Heart left ventricle (tissue), 16 donors: ENCODE measurements around the gene MPST. TPM values are rescaled to one million over a fixed set of nuclear protein-coding genes. Genes with fewer than 3 reads are reported as not detected.

Experiments
- ATAC-seq, 4 donors: fragments of 200-7000 bp; cut with Tn5 transposase; one replicate each; pipeline ENCODE4 v1.9.1; 2020 to 2022; ENCODE audit warnings: moderate library complexity in 4 of 4, mild to moderate bottlenecking in 3 of 4, moderate number of reproducible peaks in 1 of 4
- DNase-seq, 5 donors: peaks; one replicate each; pipeline ENCODE4 v3.0.0-alpha.2; 2020
- H3K27ac ChIP-seq, 12 donors: fragments of 200-600 bp; sonication (generic) in 4 of 12; one replicate each; pipeline versions ENCODE4 v1.5.0 to v1.8.0; 2016 to 2022; ENCODE audit warnings: mild to moderate bottlenecking in 2 of 12
- H3K27me3 ChIP-seq, 9 donors: fragments of 200-600 bp; sonication (generic) in 2 of 9; one replicate each; pipeline versions ENCODE4 v1.5.1 to v1.8.0; 2016 to 2022; ENCODE audit warnings: mild to moderate bottlenecking in 3 of 9
- H3K36me3 ChIP-seq, 9 donors: fragments of 200-600 bp; sonication (generic) in 2 of 9; one replicate each; pipeline versions ENCODE4 v1.5.0 to v1.8.0; 2018 to 2022; ENCODE audit warnings: mild to moderate bottlenecking in 2 of 9
- H3K4me1 ChIP-seq, 12 donors: fragments of 200-600 bp; sonication (generic) in 4 of 12; one replicate each; pipeline versions ENCODE4 v1.5.0 to v1.8.0; 2016 to 2022; ENCODE audit warnings: mild to moderate bottlenecking in 3 of 12
- H3K4me3 ChIP-seq, 12 donors: fragments of 200-600 bp; sonication (generic) in 4 of 12; one replicate each; pipeline versions ENCODE4 v1.5.0 to v1.8.0; 2017 to 2022; ENCODE audit warnings: mild to moderate bottlenecking in 9 of 12, moderate library complexity in 4 of 12
- H3K9me3 ChIP-seq, 12 donors: fragments of 200-600 bp; sonication (generic) in 4 of 12; one replicate each; pipeline versions ENCODE4 v1.5.0 to v1.8.0; 2016 to 2022; ENCODE audit warnings: mild to moderate bottlenecking in 1 of 12
- POLR2A ChIP-seq, 2 donors: fragments of 450-650 bp; IDR thresholded peaks; one replicate each; pipeline ENCODE4 v1.6.1; 2017; ENCODE audit warnings: antibody characterized with exemption in 2 of 2, mild to moderate bottlenecking in 2 of 2, moderate library complexity in 2 of 2
- WGBS, 4 donors: extraction: QIAGEN DNeasy Blood & Tissue Kit in 2 of 4; methylation state at CpG; one replicate each; pipeline versions ENCODE4 v1.1.5 to v1.1.7; 2013 to 2018; 5-methylcytosine and 5-hydroxymethylcytosine counted together
- intact Hi-C, 10 donors: fragments of 100-400 bp; cut with DNase I; formaldehyde crosslinking; loops; one replicate each; pipeline versions ENCODE4 v1.11.1 to v1.14.2; 2022
- long read RNA-seq, 3 donors: library from polyadenylated mRNA; unstranded; transcript quantifications; one replicate each; pipeline ENCODE4 v2.0.0, GENCODE V29; 2020 to 2021
- polyA plus RNA-seq, 2 donors: library from polyadenylated mRNA; stranded (reverse); fragments of 200-250 nt; gene quantifications; one replicate each; pipeline ENCODE4 v1.2.3, GENCODE V29; 2013
- total RNA-seq, 9 donors: library from RNA; depleted of rRNA in 2 of 9; stranded (reverse); fragments of >200 nt in 2 of 9; fragmentation: NEBNext Ultra II Directional in 3 of 9; extraction: Animal tissue kit (Norgen Biotek cat#: 25700) in 3 of 9; gene quantifications; one replicate each; pipeline versions ENCODE4 v1.1.0 to v1.2.4, GENCODE V29; 2016 to 2023
- TF ChIP-seq, protein P1 (sequence below), 12 donors: fragments of 200-600 bp; sonication (generic) in 4 of 12; IDR thresholded peaks; one replicate each; pipeline versions ENCODE4 v1.5.0 to v1.8.0; 2018 to 2022; ENCODE audit warnings: antibody characterized with exemption in 12 of 12, mild to moderate bottlenecking in 5 of 12
- donor health status: ischemic (EF 13 %, LVEDD 7.1; RV severe dilation, severe dysfunction).
- donor health status: healthy with polysubstance abuse.
- donor health status: DM: no; HTN: yes; CAD: no.
- donor health status: DM: no; HTN: no; CAD: no.
- donor health status: ischemic (EF 25% LVEDD 6.9; RV normal size, moderate dysfunction).
- donor health status: ischemic (EF 25% LVEDD 5.7; RV mildly dilated, moderate dysfunction).
- donor health status: healthy.
- donor health status: DM: yes; HTN: yes; CAD: no.
- donor health status: ischemic (EF 35%, LVEDD 5.7; RV mildly dilated, moderate dysfunction).
- donor health status: nonischemic (EF 11% LVEDD 7.7; RV severe dilation, severe dysfunction).
- donor health status: DM: yes; HTN: yes; CAD: no.
- donor health status: PGD.
- donor health status: ischemic (EF 29% LVEDD 5.4; RV normal size, mild dysfunction).
- donor health status: nonischemic (EF 23%, LVEDD 6.1; RV moderate dilation, normal function).

Gene MPST
- total RNA-seq (100 to 1,000 TPM in 2 of 9 donors, 10 to 100 TPM in 7; 27.5 to 157 (median 52.9) TPM), polyA plus RNA-seq (100 to 1,000 TPM; 133 to 134 TPM)
- long read RNA-seq, donor 1, transcript MPST-206 (3 exons, 1,331 nt): major isoform, 118 of 216 reads
- long read RNA-seq, donor 1, transcript MPST-201 (4 exons, 1,504 nt): minor isoform, 5 of 216 reads
- long read RNA-seq, donor 1, transcript MPST-203 (3 exons, 1,345 nt): minor isoform, 14 of 216 reads
- long read RNA-seq, donor 1, partial matches to known transcripts: 50 of 216 reads
- long read RNA-seq, donor 1, other reads (novel, unspliced or antisense): 29 of 216 reads
- long read RNA-seq, donor 2, transcript MPST-206 (3 exons, 1,331 nt): major isoform, 122 of 301 reads
- long read RNA-seq, donor 2, transcript MPST-203 (3 exons, 1,345 nt): minor isoform, 81 of 301 reads
- long read RNA-seq, donor 2, partial matches to known transcripts: 63 of 301 reads
- long read RNA-seq, donor 2, other reads (novel, unspliced or antisense): 27 of 301 reads
- long read RNA-seq, donor 3, transcript MPST-206 (3 exons, 1,331 nt): major isoform, 115 of 190 reads
- long read RNA-seq, donor 3, transcript MPST-203 (3 exons, 1,345 nt): minor isoform, 13 of 190 reads
- long read RNA-seq, donor 3, partial matches to known transcripts: 37 of 190 reads
- long read RNA-seq, donor 3, other reads (novel, unspliced or antisense): 23 of 190 reads

DNA sequence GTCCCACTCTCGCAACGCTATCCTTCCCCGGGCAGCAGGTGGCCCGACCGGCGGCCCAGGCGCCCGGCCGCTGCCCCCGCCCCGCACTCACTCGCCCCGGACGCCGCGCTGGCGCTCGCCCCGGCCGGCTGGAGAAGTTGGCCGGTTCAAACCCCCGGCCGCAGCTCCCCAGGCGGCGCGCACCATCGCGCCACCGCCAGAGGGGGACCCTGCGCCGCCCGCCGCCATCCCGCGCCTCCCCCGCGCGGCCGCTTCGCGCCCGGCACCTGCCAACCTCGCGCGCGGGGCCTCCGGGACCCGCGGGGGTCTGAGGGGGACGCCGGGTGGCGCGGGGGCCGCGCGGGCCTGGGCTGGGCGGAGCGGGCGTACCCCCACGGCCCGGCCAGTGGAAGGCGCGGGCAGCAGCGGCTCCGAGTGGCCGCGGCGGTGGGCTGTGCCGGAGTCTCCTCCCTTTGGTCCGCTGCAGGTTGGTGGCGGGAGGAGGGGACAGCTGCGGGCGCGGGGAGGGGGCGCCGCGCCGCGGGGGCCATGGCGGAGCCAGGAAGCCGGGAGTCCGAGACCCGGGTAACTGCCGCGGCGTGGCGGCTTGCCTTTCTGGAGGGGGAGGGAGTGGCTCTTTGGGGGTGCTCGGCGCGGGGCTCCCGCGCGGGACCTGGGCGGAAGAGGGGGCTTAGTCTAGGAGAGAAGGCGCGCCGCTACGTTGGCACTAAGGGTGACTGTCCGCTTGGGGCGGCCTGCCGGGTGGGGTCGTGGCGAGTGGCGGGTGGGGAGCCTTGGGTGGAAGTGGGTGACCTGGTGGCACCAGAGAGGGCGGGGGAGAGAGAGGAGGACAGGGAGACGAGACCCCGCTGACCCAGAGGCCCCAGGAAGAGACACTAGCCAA lies at the start of gene MPST, which contains the start of gene TST:
Gene MPST, plus strand, starts transcription at position 434 of the 883 bp plus-strand sequence. Its CDS starts 95 bp downstream, at position 529.
Gene TST, minus strand, starts transcription at position 139 of the 883 bp plus-strand sequence. CDS start 715 bp downstream, outside the sequence.
- peak within 1 kb of the TSS; percentile 87 to 98 (median 96) for H3K27ac ChIP-seq
- peak; percentile 72 to 90 (median 88) for ATAC-seq
- no peaks in the 10 kb centered on the region for H3K27me3 ChIP-seq
- peaks cover 0 to 14% (median 4%) of the 10 kb centered on the region in 9 donors for H3K36me3 ChIP-seq
- intact Hi-C loops: loop anchor here in 2 of 10 donors (2.0 to 10.0 kb wide), 2 partner anchors 41 to 55 kb away; no protein-coding TSS in a partner anchor
- DNase-seq: peak; percentile 86 to 91 (median 90)
- TF ChIP-seq, protein P1, sequence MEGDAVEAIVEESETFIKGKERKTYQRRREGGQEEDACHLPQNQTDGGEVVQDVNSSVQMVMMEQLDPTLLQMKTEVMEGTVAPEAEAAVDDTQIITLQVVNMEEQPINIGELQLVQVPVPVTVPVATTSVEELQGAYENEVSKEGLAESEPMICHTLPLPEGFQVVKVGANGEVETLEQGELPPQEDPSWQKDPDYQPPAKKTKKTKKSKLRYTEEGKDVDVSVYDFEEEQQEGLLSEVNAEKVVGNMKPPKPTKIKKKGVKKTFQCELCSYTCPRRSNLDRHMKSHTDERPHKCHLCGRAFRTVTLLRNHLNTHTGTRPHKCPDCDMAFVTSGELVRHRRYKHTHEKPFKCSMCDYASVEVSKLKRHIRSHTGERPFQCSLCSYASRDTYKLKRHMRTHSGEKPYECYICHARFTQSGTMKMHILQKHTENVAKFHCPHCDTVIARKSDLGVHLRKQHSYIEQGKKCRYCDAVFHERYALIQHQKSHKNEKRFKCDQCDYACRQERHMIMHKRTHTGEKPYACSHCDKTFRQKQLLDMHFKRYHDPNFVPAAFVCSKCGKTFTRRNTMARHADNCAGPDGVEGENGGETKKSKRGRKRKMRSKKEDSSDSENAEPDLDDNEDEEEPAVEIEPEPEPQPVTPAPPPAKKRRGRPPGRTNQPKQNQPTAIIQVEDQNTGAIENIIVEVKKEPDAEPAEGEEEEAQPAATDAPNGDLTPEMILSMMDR (IDR thresholded peaks at IDR 0.05): peak in 6 of 12 donors; percentile 9 to 41 (median 18)
- TF ChIP-seq POLR2A (IDR thresholded peaks at IDR 0.05): peak; percentile 27 to 85
- no peaks in the 10 kb centered on the region for H3K9me3 ChIP-seq
- peak within 1 kb of the TSS; percentile 66 to 99 (median 90) for H3K4me3 ChIP-seq
- 0 to 1% (median 0%) methylated on average over 8 to 107 of the region's 107 CpGs for WGBS, 4 donors
- peaks cover 9 to 80% (median 49%) of the 10 kb centered on the region in 12 donors for H3K4me1 ChIP-seq

GRCh38 chr22:36971341-36972125 lies 48.0 kb upstream of the MPST start:
- intact Hi-C loops: loop anchor here in 3 of 10 donors (5.0 to 10.0 kb wide), 2 partner anchors 109 to 427 kb away; partner anchors contain the start of gene NCF4 (in 1 of the 3)
- no peaks in the 10 kb centered on the region for H3K4me1 ChIP-seq
- H3K27me3 ChIP-seq: peaks cover 0 to 5% (median 0%) of the 10 kb centered on the region in 9 donors
- ATAC-seq (no peak), DNase-seq (no peak)
- no peaks in the 10 kb centered on the region for H3K9me3 ChIP-seq
- 74 to 84% (median 77%) methylated on average over 19 of the region's 19 CpGs for WGBS, 4 donors
- TF ChIP-seq, protein P1 (IDR thresholded peaks at IDR 0.05): no peak
- TF ChIP-seq POLR2A (IDR thresholded peaks at IDR 0.05): no peak
- H3K27ac ChIP-seq: peak overlapping the region in 1 of 12 donors; percentile 55
- H3K4me3 ChIP-seq: no peak overlapping the region
- H3K36me3 ChIP-seq: no peaks in the 10 kb centered on the region

DNA sequence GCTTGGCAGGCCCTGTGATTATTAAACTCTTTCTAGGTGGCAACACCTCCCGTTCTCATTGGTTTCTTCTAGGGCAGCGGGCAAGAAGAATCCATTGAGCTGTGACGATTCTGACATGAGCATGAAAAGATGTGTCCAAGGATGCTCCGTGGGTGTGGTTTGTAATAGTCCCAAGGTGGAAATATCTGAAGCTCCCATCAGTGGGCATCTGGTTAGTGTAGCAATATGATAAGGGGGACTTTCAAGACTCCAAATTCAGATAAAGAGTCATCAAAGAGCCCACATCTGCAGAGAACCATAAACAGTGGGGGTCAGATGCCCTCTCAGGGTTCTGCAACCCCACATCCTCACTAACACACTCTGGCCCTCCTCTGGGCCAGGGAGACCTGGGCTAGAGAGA lies 42.9 kb upstream of the MPST start:
- no peak overlapping the region for H3K4me3 ChIP-seq
- H3K4me1 ChIP-seq: peaks cover 0 to 9% (median 3%) of the 10 kb centered on the region in 12 donors
- H3K27me3 ChIP-seq: peaks cover 0 to 6% (median 0%) of the 10 kb centered on the region in 9 donors
- H3K27ac ChIP-seq: no peak overlapping the region
- no peaks in the 10 kb centered on the region for H3K9me3 ChIP-seq
- no peak for DNase-seq
- WGBS, 4 donors: 80 to 88% (median 86%) methylated on average over 4 of the region's 4 CpGs
- no peak for ATAC-seq
- intact Hi-C loops: loop anchor here (2.0 to 10.0 kb wide), 9 partner anchors 104 to 432 kb away; partner anchors contain the start of gene IFT27 (in 1 of the 10)
- TF ChIP-seq, protein P1 (IDR thresholded peaks at IDR 0.05): no peak
- TF ChIP-seq POLR2A (IDR thresholded peaks at IDR 0.05): no peak
- no peaks in the 10 kb centered on the region for H3K36me3 ChIP-seq
